ENCODE data around the gene ATAD2B.
A peak's percentile ranks its signal among the peaks of the same experiment; 100 is the strongest.

ATAD2B gene

GRCh38 chr2:23926290-23926749 lies 603 bp downstream of the ATAD2B start:
- TF ChIP-seq ZNF8 (CRISPR knock-in tag; IDR thresholded peaks at IDR 0.05) (no peak), TCF4 (CRISPR knock-in tag; IDR thresholded peaks at IDR 0.05; ENCODE audit: borderline replicate concordance) (no peak), ISL1 (CRISPR knock-in tag; IDR thresholded peaks at IDR 0.05) (no peak), CSRNP3 (CRISPR knock-in tag; IDR thresholded peaks at IDR 0.05) (no peak), OSR1 (CRISPR knock-in tag; IDR thresholded peaks at IDR 0.05) (no peak), SNAI2 (CRISPR knock-in tag; IDR thresholded peaks at IDR 0.05) (no peak), CREB5 (CRISPR knock-in tag; IDR thresholded peaks at IDR 0.05; ENCODE audit: low read depth) (no peak), POU6F1 (CRISPR knock-in tag; IDR thresholded peaks at IDR 0.05; ENCODE audit: borderline replicate concordance, low read depth) (no peak), ZFP3 (CRISPR knock-in tag; IDR thresholded peaks at IDR 0.05) (no peak), ZNF565 (CRISPR knock-in tag; conservative IDR thresholded peaks at IDR 0.05; ENCODE audit: low read depth) (no peak), ARNTL (CRISPR knock-in tag; IDR thresholded peaks at IDR 0.05; ENCODE audit: borderline replicate concordance, low read depth) (no peak), TOX (CRISPR knock-in tag; IDR thresholded peaks at IDR 0.05; ENCODE audit: borderline replicate concordance) (no peak), PPARA (CRISPR knock-in tag; IDR thresholded peaks at IDR 0.05; ENCODE audit: borderline replicate concordance) (no peak), TSHZ2 (CRISPR knock-in tag; IDR thresholded peaks at IDR 0.05) (no peak)
- peak; percentile 60 for ATAC-seq

- no peak for TF ChIP-seq OSR1 (CRISPR knock-in tag; IDR thresholded peaks at IDR 0.05)
- no peak for TF ChIP-seq PATZ1 (CRISPR knock-in tag; IDR thresholded peaks at IDR 0.05; ENCODE audit: borderline replicate concordance)
- TF ChIP-seq CSRNP3 (CRISPR knock-in tag; IDR thresholded peaks at IDR 0.05) = no peak
- no peak for TF ChIP-seq CSDC2 (CRISPR knock-in tag; IDR thresholded peaks at IDR 0.05)
- no peak for TF ChIP-seq PPARA (CRISPR knock-in tag; IDR thresholded peaks at IDR 0.05; ENCODE audit: borderline replicate concordance)
- peak; percentile 56 for ATAC-seq
Observed at GRCh38 chr2:23925702-23926289, 1.1 kb downstream of the ATAD2B start.

GRCh38 chr2:23924589-23925359 lies 2.1 kb downstream of the ATAD2B start:
- no peak for ATAC-seq
- TF ChIP-seq TSHZ2 (CRISPR knock-in tag; IDR thresholded peaks at IDR 0.05) (no peak), POU6F1 (CRISPR knock-in tag; IDR thresholded peaks at IDR 0.05; ENCODE audit: borderline replicate concordance, low read depth) (no peak), SNAI2 (CRISPR knock-in tag; IDR thresholded peaks at IDR 0.05) (no peak), TOX (CRISPR knock-in tag; IDR thresholded peaks at IDR 0.05; ENCODE audit: borderline replicate concordance) (no peak), ZNF70 (CRISPR knock-in tag; IDR thresholded peaks at IDR 0.05) (no peak), PPARA (CRISPR knock-in tag; IDR thresholded peaks at IDR 0.05; ENCODE audit: borderline replicate concordance) (no peak)
